Gastroesophageal sphincter (tissue), 3 donors: ENCODE results near the gene CDH24.

ENCODE experiments used
- EP300 ChIP-seq: sonication (generic); formaldehyde crosslinking; IDR thresholded peaks from one replicate; pipeline ENCODE4 v1.6.1; 2017; ENCODE audit warnings: antibody characterized with exemption, mild to moderate bottlenecking
- POLR2A ChIP-seq, 2 donors: fragments of 450-650 bp; IDR thresholded peaks; one replicate each; pipeline ENCODE4 v1.6.1; 2017; ENCODE audit warnings: antibody characterized with exemption in 2 of 2, mild to moderate bottlenecking in 2 of 2, moderate library complexity in 1 of 2
- TF ChIP-seq, protein P1 (sequence below), 4 experiments: fragments of 200-600 bp in 2 of 4; fragments of 450-650 bp in 2 of 4; sonication (generic) in 1 of 4; IDR thresholded peaks; one replicate each; pipeline ENCODE4 v1.5.1; 2017 to 2019; ENCODE audit warnings: antibody characterized with exemption in 4 of 4, mild to moderate bottlenecking in 2 of 4, moderate library complexity in 2 of 4

DNA sequence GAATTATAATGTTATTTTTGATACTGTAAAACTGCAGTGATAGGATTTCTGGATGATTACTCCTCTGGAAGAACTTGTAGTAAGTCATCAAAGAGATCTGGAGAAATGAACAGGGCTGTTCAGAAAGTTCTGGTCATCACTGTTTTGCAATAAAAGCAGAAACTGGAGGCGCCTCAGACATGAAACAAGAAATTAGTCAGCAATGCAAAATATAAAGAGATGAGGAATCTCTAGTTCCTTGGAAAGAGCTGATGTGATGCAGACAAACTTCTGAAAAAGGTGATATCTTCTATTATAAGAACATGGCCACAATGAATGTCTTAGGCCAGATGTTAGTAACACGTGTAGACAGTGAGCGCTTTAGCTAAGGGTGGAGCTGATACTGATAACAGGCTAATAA lies 28.1 kb upstream of the CDH24 start:
- TF ChIP-seq, protein P1, sequence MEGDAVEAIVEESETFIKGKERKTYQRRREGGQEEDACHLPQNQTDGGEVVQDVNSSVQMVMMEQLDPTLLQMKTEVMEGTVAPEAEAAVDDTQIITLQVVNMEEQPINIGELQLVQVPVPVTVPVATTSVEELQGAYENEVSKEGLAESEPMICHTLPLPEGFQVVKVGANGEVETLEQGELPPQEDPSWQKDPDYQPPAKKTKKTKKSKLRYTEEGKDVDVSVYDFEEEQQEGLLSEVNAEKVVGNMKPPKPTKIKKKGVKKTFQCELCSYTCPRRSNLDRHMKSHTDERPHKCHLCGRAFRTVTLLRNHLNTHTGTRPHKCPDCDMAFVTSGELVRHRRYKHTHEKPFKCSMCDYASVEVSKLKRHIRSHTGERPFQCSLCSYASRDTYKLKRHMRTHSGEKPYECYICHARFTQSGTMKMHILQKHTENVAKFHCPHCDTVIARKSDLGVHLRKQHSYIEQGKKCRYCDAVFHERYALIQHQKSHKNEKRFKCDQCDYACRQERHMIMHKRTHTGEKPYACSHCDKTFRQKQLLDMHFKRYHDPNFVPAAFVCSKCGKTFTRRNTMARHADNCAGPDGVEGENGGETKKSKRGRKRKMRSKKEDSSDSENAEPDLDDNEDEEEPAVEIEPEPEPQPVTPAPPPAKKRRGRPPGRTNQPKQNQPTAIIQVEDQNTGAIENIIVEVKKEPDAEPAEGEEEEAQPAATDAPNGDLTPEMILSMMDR (IDR thresholded peaks at IDR 0.05): no peak
- TF ChIP-seq POLR2A (IDR thresholded peaks at IDR 0.05) (no peak), EP300 (no peak)
